Bronchial epithelial cell (primary cell): ENCODE data around the gene GRHL1. TPM values are rescaled to one million over a fixed set of nuclear protein-coding genes. Genes with fewer than 3 reads are reported as not detected.

Experiments
- DNase-seq: peaks from one replicate; pipeline ENCODE4 v3.0.0-alpha.2; 2010; ENCODE audit warnings: low read depth
- FAIRE-seq: peaks from 2 replicates; lab custom pipeline; 2011; peaks lifted over from hg19 to GRCh38; lab: Jason Lieb, UNC
- H3K27me3 ChIP-seq: 2 replicates; pipeline ENCODE4 v1.5.1; 2011; ENCODE audit warnings: low read length; ENCODE audit not compliant: control insufficient read depth, insufficient read depth
- H3K36me3 ChIP-seq: 2 replicates; pipeline ENCODE4 v1.5.1; 2011; ENCODE audit warnings: low read length; ENCODE audit not compliant: control insufficient read depth, insufficient read depth
- H3K4me3 ChIP-seq: 2 replicates; pipeline ENCODE4 v1.5.1; 2011; ENCODE audit warnings: mild to moderate bottlenecking, low read depth, low read length, control low read depth
- CTCF ChIP-seq: IDR thresholded peaks from 2 replicates; pipeline ENCODE4 v1.5.1; 2011; ENCODE audit warnings: mild to moderate bottlenecking, moderate library complexity, low read length, control low read depth, inconsistent platforms; ENCODE audit not compliant: insufficient read depth, severe bottlenecking
- total RNA-seq: library from RNA; depleted of rRNA; stranded (reverse); fragments of >200 nt; gene quantifications from 2 replicates; pipeline ENCODE4 v1.2.1, GENCODE V29; 2014

The GRHL1 gene
- total RNA-seq, 1 donor from 2014 or later: 25.5 TPM

- TF ChIP-seq CTCF: no peak
- no peak for FAIRE-seq
- no peak for DNase-seq
- Histone ChIP-seq H3K36me3 (no peaks in the 10 kb centered on the region), H3K27me3 (no peaks in the 10 kb centered on the region), H3K4me3 (no peak overlapping the region)
Observed at GRCh38 chr2:10038123-10038522, 86.6 kb downstream of the GRHL1 start.

- no peaks in the 10 kb centered on the region for H3K27me3 ChIP-seq
- TF ChIP-seq CTCF: no peak
- no peak overlapping the region for H3K4me3 ChIP-seq
- DNase-seq (no peak), FAIRE-seq (peak; percentile 55)
- H3K36me3 ChIP-seq: no peaks in the 10 kb centered on the region
Observed at GRCh38 chr2:10038716-10039115, 87.2 kb downstream of the GRHL1 start.

- Histone ChIP-seq H3K36me3 (no peaks in the 10 kb centered on the region), H3K27me3 (no peaks in the 10 kb centered on the region), H3K4me3 (no peak overlapping the region)
- TF ChIP-seq CTCF: no peak
- FAIRE-seq (no peak), DNase-seq (no peak)
Observed at GRCh38 chr2:10039658-10040410, 88.3 kb downstream of the GRHL1 start.

GRCh38 chr2:10041711-10042110 lies 90.2 kb downstream of the GRHL1 start:
- Histone ChIP-seq H3K36me3 (no peaks in the 10 kb centered on the region), H3K4me3 (no peak overlapping the region), H3K27me3 (no peaks in the 10 kb centered on the region)
- no peak for TF ChIP-seq CTCF
- no peak for FAIRE-seq
- DNase-seq: no peak

- peak overlapping the region; percentile 24 for H3K4me3 ChIP-seq
- no peak for DNase-seq
Observed at GRCh38 chr2:10042301-10043161, 91.0 kb downstream of the GRHL1 start.

More at GRCh38 chr2:10042301-10043161, 91.0 kb downstream of the GRHL1 start:
- FAIRE-seq: no peak
- H3K36me3 ChIP-seq: peaks cover 1% of the 10 kb centered on the region
- peak; percentile 2 for TF ChIP-seq CTCF
- no peaks in the 10 kb centered on the region for H3K27me3 ChIP-seq
